Glutamatergic neuron (in vitro differentiated cells): ENCODE data around the gene PTPRE. TPM values are rescaled to one million over a fixed set of nuclear protein-coding genes. Genes with fewer than 3 reads are reported as not detected.

Source experiments
- DNase-seq: peaks from one replicate; pipeline ENCODE4 v3.0.0; 2022
- H3K27ac Mint-ChIP-seq: one replicate; pipeline ENCODE4 v1.8.0; 2020; ENCODE audit warnings: mild to moderate bottlenecking, mixed read lengths, inconsistent platforms; ENCODE audit not compliant: unreplicated experiment
- H3K27me3 Mint-ChIP-seq: one replicate; pipeline ENCODE4 v1.8.0; 2020; ENCODE audit warnings: mild to moderate bottlenecking, moderate library complexity, mixed read lengths, inconsistent platforms; ENCODE audit not compliant: unreplicated experiment
- H3K36me3 Mint-ChIP-seq: one replicate; pipeline ENCODE4 v1.8.0; 2020; ENCODE audit warnings: mild to moderate bottlenecking, mixed read lengths, inconsistent platforms; ENCODE audit not compliant: unreplicated experiment
- H3K4me1 Mint-ChIP-seq: one replicate; pipeline ENCODE4 v1.8.0; 2020; ENCODE audit warnings: mild to moderate bottlenecking, low read depth, mixed read lengths, inconsistent platforms; ENCODE audit not compliant: unreplicated experiment
- H3K4me3 Mint-ChIP-seq: one replicate; pipeline ENCODE4 v1.8.0; 2020; ENCODE audit warnings: mild to moderate bottlenecking, mixed read lengths, inconsistent platforms; ENCODE audit not compliant: unreplicated experiment
- H3K9me3 Mint-ChIP-seq: one replicate; pipeline ENCODE4 v1.8.0; 2020; ENCODE audit warnings: mild to moderate bottlenecking, moderate library complexity, mixed read lengths, inconsistent platforms; ENCODE audit not compliant: unreplicated experiment
- CTCF ChIP-seq: fragments of 200-600 bp; sonication (generic); IDR thresholded peaks from one replicate; pipeline ENCODE4 v1.5.0; 2021; ENCODE audit not compliant: partially characterized antibody, unreplicated experiment
- total RNA-seq: library from RNA; stranded (reverse); fragmentation: NEBNext Ultra II Directional; extraction: Animal tissue kit (Norgen Biotek cat#: 25700); gene quantifications from one replicate; pipeline ENCODE4 v1.2.1, GENCODE V29; 2021; ENCODE audit not compliant: unreplicated experiment

The PTPRE gene
- total RNA-seq, 1 donor from 2014 or later = 2.6 TPM

- H3K27me3 Mint-ChIP-seq = no peaks in the 10 kb centered on the region
Measured at GRCh38 chr10:127887541-127888415, 19.1 kb upstream of the PTPRE start.

GRCh38 chr10:127888521-127889312 is 18.2 kb upstream of the PTPRE start:
- Mint-ChIP-seq H3K36me3 (no peaks in the 10 kb centered on the region), H3K4me3 (no peak overlapping the region), H3K27me3 (no peaks in the 10 kb centered on the region), H3K9me3 (peaks cover 2% of the 10 kb centered on the region), H3K4me1 (peaks cover 10% of the 10 kb centered on the region), H3K27ac (no peak overlapping the region)
- no peak for DNase-seq
- no peak for TF ChIP-seq CTCF

More at GRCh38 chr10:127887541-127888415, 19.1 kb upstream of the PTPRE start:
- H3K4me3 Mint-ChIP-seq = no peak overlapping the region
- no peaks in the 10 kb centered on the region for H3K36me3 Mint-ChIP-seq
- no peak overlapping the region for H3K27ac Mint-ChIP-seq
- DNase-seq = no peak
- peaks cover 2% of the 10 kb centered on the region for H3K9me3 Mint-ChIP-seq
- H3K4me1 Mint-ChIP-seq = peaks cover 10% of the 10 kb centered on the region
- no peak for TF ChIP-seq CTCF

GRCh38 chr10:127889605-127890195 is 17.2 kb upstream of the PTPRE start:
- Mint-ChIP-seq H3K4me1 (peaks cover 10% of the 10 kb centered on the region), H3K4me3 (no peak overlapping the region), H3K27ac (no peak overlapping the region), H3K9me3 (peaks cover 2% of the 10 kb centered on the region), H3K36me3 (no peaks in the 10 kb centered on the region), H3K27me3 (no peaks in the 10 kb centered on the region)
- no peak for TF ChIP-seq CTCF
- DNase-seq = no peak

- no peak for TF ChIP-seq CTCF
Measured at GRCh38 chr10:127890216-127890615, 16.7 kb upstream of the PTPRE start.

More at GRCh38 chr10:127890216-127890615, 16.7 kb upstream of the PTPRE start:
- Mint-ChIP-seq H3K4me3 (no peak overlapping the region), H3K27me3 (no peaks in the 10 kb centered on the region), H3K36me3 (no peaks in the 10 kb centered on the region), H3K4me1 (peaks cover 10% of the 10 kb centered on the region), H3K27ac (no peak overlapping the region), H3K9me3 (peaks cover 2% of the 10 kb centered on the region)
- DNase-seq = no peak
